GM18873 (cell line): Measurements from ENCODE around the gene HERC2.
"Not testable (repeated sequence)": the region's sequence is repeated elsewhere in the genome, so short reads cannot be mapped to it uniquely, and the experiment has no call there.

Experiments
- ATAC-seq: cut with Tn5 transposase; IDR thresholded peaks from one replicate; pipeline ENCODE4 v1.9.1; 2021; ENCODE audit warnings: mild to moderate bottlenecking, moderate library complexity, moderate number of reproducible peaks; ENCODE audit not compliant: unreplicated experiment, low FRiP score

The HERC2 gene

DNA sequence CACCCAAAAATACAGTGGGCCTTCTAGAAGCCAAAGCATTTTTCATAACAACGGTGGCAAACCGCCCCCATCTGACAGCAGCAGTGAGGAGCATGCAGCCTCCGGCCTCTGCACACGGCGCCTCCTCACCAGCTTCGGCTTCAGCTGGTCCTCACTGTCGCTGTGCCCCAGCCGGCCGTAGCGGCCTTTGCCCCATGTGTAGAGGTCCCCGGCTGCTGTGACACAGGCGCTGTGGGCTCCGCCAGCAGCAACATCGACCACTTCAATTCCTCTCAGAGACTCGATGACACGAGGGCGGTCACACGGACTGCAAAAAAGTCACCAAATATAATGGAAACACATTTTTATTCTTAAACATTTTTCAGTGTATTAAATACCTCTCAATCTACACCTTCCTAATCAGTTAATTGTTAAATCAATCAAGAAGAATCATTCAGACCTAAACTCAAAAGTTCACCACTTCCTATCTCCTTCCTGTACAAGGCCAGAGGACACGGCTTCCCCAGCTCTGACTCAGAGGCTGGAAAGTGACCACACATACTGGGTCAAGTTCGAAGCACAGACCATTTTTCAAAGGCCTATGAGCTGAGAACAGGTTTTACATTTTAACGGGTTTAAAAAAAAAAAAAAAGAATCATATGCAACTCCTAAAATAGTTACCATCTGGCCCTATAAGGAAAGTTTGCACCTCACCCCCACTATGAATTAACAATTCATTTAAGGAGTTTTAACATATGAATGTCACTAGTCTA lies 189.3 kb downstream of the HERC2 start:
- no peak for ATAC-seq

DNA sequence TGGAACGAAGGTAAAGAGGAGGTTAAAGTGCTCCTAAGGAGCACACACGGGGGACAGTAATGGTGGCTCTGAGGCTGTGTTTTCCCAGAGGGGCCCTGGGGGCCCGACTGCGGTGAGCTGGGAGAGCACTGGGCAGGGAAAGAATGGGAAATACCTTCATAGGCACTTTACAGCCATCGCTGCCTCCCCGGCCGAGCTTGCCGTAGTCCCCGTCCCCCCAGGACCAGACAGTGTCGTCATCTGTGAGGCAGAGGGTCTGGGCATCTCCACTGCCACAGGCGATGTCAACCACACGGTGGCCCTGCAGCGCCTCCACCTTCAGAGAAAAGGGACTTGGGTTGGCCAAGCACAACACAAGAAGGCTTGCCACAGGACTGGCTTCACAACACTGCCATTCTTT lies 190.0 kb downstream of the HERC2 start:
- ATAC-seq, result no peak

DNA sequence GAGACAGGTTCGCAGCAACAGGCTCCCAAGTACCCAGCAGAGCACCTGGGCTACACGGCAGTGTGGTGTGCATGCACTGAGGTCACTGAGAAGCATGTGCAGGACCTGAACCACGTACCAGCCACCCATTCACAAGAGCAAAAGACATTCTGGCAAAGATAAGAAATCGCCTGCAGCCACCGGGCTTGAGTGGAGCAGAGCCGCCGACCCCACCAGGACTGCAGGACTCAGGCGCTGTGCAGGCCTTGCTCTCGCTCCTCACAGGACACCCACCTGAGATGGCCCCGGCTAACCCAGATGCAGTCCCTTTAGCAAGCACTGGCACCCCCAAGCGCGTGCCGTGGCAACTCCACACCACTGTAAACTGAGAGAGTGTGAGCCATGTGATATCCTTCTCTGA lies 190.6 kb downstream of the HERC2 start:
- no peak for ATAC-seq

- no peak for ATAC-seq
Measured at GRCh38 chr15:28130651-28131050, 191.3 kb downstream of the HERC2 start.

DNA sequence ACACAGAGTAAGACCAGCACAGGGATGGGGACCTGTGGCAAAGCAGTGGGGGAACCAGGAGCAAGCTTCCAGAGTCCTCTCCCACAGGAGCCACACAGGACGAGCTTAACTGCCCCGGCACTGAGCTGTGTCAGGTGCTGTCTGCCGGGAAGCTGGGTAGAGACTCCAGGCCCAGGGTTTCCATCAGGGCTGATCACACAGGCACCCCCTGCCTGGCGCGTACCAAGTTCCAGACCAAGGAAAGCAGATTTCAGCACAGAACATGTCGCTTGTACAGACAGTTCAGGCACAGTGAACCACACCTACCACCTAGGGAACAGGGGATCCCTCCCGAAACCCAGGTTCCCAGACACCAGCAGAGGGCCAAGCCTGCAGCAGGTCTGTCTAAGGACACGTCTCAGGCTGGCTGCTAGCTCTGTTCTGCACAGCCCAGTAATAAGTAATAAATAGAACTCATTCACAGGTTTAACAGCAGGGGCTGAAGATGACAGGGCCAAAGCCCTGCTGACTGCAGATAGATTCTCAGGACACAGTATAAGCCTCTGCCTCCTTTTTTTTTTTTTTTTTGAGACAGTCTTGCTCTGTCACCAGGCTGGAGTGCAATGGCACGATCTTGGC lies 192.6 kb downstream of the HERC2 start:
- no peak for ATAC-seq

- ATAC-seq, result no peak
Measured at GRCh38 chr15:28128031-28128430, 193.9 kb downstream of the HERC2 start.

DNA sequence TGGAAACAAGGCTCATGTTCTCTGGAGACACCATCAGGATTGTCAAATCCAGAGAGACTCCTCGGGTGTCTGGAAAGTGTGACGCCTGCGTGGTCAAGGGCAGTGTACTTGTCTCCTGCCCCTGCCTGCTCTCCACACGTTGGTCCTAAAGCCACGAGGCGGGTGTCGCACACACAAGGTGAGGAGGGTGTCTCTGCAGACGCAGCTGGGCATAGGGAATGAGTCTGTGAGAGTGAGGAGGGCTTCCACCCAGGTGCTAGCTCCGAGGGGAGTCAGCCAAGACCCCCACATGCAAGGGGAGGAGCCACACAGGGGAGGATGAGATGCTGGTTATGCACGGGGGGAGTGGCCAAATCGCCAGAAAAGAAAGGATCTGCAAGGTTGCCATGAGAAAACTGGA lies 194.9 kb downstream of the HERC2 start:
- ATAC-seq, result no peak

DNA sequence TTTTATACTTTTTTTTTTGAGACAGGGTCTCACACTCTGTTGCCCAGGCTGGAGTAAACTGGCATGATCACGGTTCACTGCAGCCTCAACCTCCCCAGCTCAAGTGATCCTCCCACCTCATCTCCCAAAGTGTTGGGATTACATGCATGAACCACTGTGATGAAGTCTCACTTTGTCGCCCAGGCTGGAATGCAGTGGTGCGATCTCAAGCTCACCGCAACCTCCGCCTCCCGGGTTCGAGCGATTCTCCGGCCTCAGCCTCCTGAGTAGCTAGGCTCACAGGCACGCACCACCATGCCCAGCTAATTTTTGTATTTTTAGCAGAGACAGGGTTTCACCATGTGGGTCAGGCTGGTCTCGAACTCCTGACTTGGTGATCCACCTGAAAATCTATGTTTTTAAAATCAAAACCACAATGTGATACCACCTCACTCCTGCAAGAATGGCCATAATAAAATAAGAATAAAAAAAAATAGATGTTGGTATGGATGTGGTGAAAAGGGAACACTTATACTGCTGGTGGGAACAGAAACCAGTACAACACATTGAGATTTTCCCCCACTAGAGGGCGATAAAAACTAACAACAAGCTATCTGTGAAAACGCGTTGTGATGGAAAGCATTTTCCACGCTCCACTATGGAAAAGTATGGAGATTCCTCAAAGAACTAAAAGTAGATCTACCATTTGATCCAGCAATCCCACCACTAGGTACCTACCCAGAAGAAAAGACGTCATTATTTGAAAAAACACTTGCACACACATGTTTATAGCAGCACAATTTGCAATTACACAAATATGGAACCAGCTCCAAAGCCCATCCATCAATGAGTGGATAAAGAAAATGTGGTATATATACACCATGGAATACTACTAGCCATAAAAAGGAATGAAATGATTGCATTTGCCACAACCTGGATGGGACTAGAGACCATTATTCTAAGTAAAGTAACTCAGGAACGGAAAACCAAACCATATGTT lies 196.0 kb downstream of the HERC2 start:
- no peak for ATAC-seq

DNA sequence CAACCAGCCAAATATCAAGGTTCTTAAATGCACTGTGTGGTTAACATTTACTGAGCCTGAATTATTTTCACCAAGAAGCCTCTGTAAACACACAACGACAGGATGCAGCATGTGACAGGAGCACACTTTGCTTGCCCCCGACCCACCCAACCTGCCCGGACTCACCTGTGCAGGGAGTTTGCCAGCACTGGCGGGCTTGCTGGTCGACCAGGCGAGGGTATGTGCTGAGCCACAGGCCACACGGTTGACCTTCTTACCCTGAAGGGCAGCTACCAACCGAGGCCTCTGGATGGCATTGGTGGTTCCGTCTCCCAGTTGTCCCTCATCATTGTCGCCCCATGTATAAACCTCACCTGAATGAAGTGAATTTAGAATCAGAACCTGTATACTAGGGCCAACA lies 197.1 kb downstream of the HERC2 start:
- no peak for ATAC-seq

GRCh38 chr15:28123408-28124023 lies 198.5 kb downstream of the HERC2 start:
- no peak for ATAC-seq

- no peak for ATAC-seq
Measured at GRCh38 chr15:28122038-28122949, 199.7 kb downstream of the HERC2 start.

DNA sequence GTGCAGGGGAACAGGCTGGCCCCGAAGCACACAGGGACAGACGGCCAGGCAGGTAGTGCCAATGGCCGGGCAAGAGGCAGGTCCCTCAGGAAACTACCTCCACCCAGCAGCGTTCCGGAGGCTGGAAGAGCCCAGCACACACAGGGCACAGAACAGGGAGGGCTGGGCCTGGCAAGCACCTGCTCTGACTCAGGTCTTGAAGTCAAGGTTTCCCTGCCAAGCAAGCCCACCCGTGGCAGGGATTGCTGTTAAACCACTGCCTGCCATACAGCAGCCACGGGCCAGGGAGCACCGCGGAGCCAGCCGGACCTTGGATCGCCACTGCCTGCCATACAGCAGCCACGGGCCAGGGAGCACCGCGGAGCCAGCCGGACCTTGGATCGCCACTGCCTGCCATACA lies 200.4 kb downstream of the HERC2 start:
- ATAC-seq, result not testable (repeated sequence)

DNA sequence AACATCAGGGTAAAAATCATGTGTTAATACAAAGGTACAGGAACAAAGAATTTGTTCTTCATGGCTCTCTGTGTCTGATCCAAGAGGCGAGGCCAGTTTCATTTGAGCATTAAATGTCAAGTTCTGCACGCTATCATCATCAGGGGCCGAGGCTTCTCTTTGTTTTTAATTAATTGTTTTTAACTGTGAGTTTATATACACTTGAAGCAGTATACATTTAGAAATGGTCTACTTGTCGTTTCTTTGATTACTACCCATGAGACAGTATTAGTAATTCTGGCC lies 201.7 kb downstream of the HERC2 start:
- no peak for ATAC-seq

- ATAC-seq, result no peak
Measured at GRCh38 chr15:28118531-28118930, 203.4 kb downstream of the HERC2 start.

GRCh38 chr15:28118083-28118482 lies 203.9 kb downstream of the HERC2 start:
- ATAC-seq, result no peak

DNA sequence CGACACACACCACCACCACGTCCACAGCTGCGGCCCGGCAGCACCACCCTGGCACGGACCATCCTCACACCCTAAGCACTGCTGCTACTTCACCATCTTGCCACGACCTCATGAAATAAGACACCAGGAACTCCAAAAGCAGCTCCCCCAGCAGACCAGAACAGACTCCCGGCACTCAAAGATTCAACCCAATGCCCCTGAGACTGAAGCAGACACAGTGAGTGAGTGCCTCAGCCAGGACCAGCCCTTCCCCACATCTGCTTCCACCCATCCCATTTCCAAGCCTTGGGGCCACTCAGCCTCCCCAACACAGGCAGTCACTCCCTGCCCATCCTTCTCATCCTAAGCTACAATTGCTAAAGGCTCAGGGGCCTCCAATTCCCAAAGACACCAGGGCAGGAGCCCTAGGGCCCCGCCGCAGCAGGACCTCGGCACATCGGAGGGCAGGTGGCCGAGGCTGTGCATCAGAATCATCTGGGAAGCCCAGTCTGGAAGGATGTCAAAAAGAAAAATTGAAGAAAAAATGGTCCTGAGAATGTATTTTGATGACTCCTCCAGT lies 204.5 kb downstream of the HERC2 start:
- no peak for ATAC-seq

- no peak for ATAC-seq
Measured at GRCh38 chr15:28116521-28117431, 205.2 kb downstream of the HERC2 start.

DNA sequence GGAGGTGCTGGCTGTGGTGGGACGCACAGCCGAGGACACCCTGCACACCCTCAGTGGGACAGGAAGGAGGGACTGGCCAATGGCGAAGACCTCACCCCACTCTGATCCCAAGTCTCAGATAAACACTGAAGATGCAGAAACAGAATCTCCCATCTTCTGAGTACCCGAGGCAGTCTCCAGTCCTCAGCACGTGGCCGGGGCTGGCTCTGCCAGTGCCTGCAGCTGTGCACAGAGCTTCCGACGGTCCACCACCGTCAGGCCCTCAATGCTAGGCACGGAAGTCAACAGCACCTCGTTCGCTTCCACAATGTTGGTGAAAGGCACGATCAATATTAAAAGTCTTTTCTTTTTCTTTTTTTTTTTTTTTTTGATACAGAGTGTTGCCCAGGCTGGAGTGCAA lies 206.1 kb downstream of the HERC2 start:
- no peak for ATAC-seq
